ENCODE data around the gene COL10A1.

COL10A1 gene

DNA sequence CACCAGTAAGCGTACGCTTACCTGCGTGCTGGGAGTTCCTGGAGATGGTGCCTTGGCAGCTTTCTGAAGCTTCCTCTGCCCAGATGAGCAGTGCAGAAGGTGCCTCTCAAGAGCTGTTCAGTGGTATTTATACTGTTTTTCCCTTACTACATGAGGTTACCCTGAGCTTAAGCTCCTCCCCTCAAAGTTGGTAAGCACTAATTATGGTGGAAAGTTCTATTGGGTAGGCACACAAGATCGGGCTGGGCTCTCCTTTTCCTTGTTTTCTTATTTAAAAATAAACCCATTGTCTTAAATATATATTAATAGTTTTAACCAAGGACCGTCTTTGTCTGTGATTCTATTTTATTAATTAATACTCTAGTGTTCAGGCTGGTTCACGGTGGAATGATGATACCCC lies at the start of gene COL10A1:
TSS of gene COL10A1 (minus strand) at position 101 of the 400 bp plus-strand sequence. CDS start 640 bp downstream, outside the sequence.
- Histone ChIP-seq H3K36me3 (no peaks in the 10 kb centered on the region), H3K9me3 (ENCODE audit: severe bottlenecking) (no peaks in the 10 kb centered on the region), H3K27ac (no peak within 1 kb of the TSS), H3K4me3 (ENCODE audit: low read depth, low read length) (no peak within 1 kb of the TSS), H3K27me3 (ENCODE audit: insufficient read depth, low read depth, severe bottlenecking) (no peaks in the 10 kb centered on the region)
- TF ChIP-seq, protein P1, sequence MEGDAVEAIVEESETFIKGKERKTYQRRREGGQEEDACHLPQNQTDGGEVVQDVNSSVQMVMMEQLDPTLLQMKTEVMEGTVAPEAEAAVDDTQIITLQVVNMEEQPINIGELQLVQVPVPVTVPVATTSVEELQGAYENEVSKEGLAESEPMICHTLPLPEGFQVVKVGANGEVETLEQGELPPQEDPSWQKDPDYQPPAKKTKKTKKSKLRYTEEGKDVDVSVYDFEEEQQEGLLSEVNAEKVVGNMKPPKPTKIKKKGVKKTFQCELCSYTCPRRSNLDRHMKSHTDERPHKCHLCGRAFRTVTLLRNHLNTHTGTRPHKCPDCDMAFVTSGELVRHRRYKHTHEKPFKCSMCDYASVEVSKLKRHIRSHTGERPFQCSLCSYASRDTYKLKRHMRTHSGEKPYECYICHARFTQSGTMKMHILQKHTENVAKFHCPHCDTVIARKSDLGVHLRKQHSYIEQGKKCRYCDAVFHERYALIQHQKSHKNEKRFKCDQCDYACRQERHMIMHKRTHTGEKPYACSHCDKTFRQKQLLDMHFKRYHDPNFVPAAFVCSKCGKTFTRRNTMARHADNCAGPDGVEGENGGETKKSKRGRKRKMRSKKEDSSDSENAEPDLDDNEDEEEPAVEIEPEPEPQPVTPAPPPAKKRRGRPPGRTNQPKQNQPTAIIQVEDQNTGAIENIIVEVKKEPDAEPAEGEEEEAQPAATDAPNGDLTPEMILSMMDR (IDR thresholded peaks at IDR 0.05; ENCODE audit: low read depth, low read length), result no peak
- DNase-seq, result no peak

DNA sequence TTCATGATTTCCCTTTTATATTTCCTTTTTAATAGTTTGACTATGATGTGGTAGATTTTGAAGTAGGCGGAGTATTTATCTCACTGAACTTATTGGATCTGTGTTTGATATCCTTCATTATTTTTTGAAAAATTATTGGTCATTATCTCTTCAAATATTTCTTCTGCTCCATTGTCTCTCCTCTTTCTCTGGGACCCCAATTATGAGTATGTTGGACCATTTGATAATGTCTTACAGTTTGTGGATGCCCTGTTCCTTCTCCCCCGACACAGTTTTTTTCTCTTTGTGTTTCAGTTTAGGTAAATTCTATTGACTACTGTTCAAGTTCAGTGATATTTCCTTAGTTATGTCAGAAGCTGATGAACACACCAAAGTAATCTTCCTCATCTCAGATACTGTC lies 49.4 kb upstream of the COL10A1 start:
- no peak overlapping the region for H3K4me3 ChIP-seq (ENCODE audit: low read depth, low read length)
- TF ChIP-seq, protein P1 (IDR thresholded peaks at IDR 0.05; ENCODE audit: low read depth, low read length), result no peak
- no peak for DNase-seq
- H3K27ac ChIP-seq, result no peak overlapping the region
- H3K9me3 ChIP-seq (ENCODE audit: severe bottlenecking), result no peaks in the 10 kb centered on the region
- no peaks in the 10 kb centered on the region for H3K27me3 ChIP-seq (ENCODE audit: insufficient read depth, low read depth, severe bottlenecking)
- H3K36me3 ChIP-seq, result no peaks in the 10 kb centered on the region

DNA sequence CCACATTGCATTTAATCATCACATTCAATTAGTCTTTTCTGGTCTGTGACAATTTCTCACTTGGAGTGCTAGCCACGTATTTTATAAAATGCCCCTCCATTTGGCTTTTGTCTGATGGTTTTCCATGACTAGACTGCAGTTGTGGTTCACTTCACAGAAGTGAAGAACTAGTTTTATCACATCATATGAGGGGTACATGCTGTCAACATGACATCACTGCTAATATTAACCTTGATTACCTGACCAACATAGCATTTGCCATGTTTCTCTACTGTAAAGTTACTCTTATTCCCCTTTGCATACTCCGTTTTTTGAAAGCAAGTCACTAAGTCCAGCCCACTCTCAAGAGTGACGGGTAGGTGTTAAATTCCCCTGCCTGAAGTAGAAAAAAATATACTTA lies 48.0 kb upstream of the COL10A1 start:
- TF ChIP-seq, protein P1 (IDR thresholded peaks at IDR 0.05; ENCODE audit: low read depth, low read length), result no peak
- no peak overlapping the region for H3K4me3 ChIP-seq (ENCODE audit: low read depth, low read length)
- no peaks in the 10 kb centered on the region for H3K36me3 ChIP-seq
- DNase-seq, result no peak
- no peaks in the 10 kb centered on the region for H3K9me3 ChIP-seq (ENCODE audit: severe bottlenecking)
- H3K27me3 ChIP-seq (ENCODE audit: insufficient read depth, low read depth, severe bottlenecking), result no peaks in the 10 kb centered on the region
- no peak overlapping the region for H3K27ac ChIP-seq

DNA sequence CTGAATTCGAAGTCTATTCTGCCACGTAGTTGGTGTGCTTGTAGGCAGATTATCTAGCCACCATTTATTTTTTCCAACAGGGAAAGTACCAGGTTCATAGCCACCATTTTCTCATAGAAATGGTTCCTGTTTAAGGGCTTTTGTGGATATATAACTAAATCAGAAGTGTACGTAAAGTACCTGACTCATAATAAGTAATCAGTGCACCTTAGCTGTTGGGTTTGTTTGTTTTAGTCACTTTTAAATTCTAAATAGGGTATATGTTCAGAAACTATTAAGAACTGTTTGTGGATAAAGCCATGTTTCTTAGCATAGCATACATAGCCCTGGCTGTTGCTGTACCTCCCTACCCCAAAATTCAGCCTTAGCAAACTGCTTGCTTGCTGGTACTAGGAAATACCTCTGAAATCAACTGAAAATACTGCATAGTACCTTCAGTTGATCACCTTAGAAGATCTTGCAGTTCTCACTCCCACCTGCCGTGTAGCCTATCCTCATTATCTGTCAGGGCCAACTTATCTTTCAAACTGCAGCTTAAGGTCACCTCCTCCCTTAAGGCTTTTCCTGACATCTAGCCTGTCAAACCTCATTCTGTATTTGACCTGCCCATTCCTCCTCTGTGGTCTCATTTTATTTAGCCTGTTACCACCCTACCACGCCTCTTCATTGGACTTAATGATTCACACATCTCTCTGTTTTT lies 44.6 kb upstream of the COL10A1 start:
- no peaks in the 10 kb centered on the region for H3K36me3 ChIP-seq
- H3K4me3 ChIP-seq (ENCODE audit: low read depth, low read length), result no peak overlapping the region
- no peak for DNase-seq
- no peaks in the 10 kb centered on the region for H3K27me3 ChIP-seq (ENCODE audit: insufficient read depth, low read depth, severe bottlenecking)
- no peak overlapping the region for H3K27ac ChIP-seq
- TF ChIP-seq, protein P1 (IDR thresholded peaks at IDR 0.05; ENCODE audit: low read depth, low read length), result no peak
- no peaks in the 10 kb centered on the region for H3K9me3 ChIP-seq (ENCODE audit: severe bottlenecking)

DNA sequence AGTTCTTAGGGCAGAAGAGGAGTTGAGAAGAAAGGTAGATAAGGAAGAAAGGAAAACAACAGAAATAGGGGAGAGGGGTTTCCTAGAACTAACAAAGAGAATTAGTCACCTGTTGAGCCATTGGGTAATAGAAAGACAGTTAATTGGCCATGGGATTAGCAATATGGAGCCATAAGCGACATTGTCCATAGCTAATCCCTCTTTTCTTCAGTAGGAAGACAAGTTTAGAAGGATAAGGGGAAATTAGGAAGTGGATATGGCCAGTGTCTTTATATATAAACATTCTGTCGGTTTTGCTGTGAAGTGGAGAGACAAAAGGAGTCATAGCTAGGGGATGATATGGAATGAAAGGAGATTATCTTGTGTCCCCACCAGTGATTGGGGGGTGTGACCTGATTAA lies 43.9 kb upstream of the COL10A1 start:
- H3K4me3 ChIP-seq (ENCODE audit: low read depth, low read length), result no peak overlapping the region
- no peaks in the 10 kb centered on the region for H3K9me3 ChIP-seq (ENCODE audit: severe bottlenecking)
- H3K27me3 ChIP-seq (ENCODE audit: insufficient read depth, low read depth, severe bottlenecking), result no peaks in the 10 kb centered on the region
- TF ChIP-seq, protein P1 (IDR thresholded peaks at IDR 0.05; ENCODE audit: low read depth, low read length), result no peak
- H3K27ac ChIP-seq, result no peak overlapping the region
- H3K36me3 ChIP-seq, result no peaks in the 10 kb centered on the region
- no peak for DNase-seq

DNA sequence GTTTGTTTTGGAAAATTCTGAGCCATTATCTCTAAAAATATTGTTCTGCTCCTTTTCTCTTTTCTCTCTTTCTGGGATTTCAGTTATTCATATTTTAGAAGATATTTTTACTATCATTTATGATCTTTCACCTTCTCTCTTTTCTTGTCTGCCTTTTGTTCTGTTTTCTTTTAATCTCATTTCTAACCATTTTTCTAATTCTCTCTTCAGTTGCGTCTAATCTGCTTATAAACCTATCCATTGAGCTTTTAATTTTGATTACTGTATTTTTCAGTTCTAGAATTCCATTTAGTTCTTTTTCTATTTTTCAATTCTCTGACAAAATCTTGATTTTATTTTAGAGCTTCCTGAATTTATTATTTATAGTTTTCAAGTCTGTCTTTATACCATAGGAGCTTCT lies 42.2 kb upstream of the COL10A1 start:
- Histone ChIP-seq H3K36me3 (no peaks in the 10 kb centered on the region), H3K27me3 (ENCODE audit: insufficient read depth, low read depth, severe bottlenecking) (no peaks in the 10 kb centered on the region), H3K9me3 (ENCODE audit: severe bottlenecking) (no peaks in the 10 kb centered on the region), H3K4me3 (ENCODE audit: low read depth, low read length) (no peak overlapping the region), H3K27ac (no peak overlapping the region)
- TF ChIP-seq, protein P1 (IDR thresholded peaks at IDR 0.05; ENCODE audit: low read depth, low read length), result no peak
- no peak for DNase-seq
